A549 treated with DMSO at 1 μM for 4 hours (cell line): ENCODE measurements around the gene CROT. TPM values are rescaled to one million over a fixed set of nuclear protein-coding genes. Genes with fewer than 3 reads are reported as not detected.

Experiments
- total RNA-seq: library from RNA; stranded (reverse); fragments of 200-300 nt; extraction: Qiagen RNA extraction; gene quantifications from 5 replicates; pipeline ENCODE4 v1.2.3, GENCODE V29; 2022; ENCODE audit warnings: low read depth

The CROT gene
- total RNA-seq: 5.4 to 8.5 TPM (median 7.3 TPM) in 5 replicates

GRCh38 chr7:87345166-87345927 lies at the start of gene CROT:
Gene CROT, plus strand, starts transcription at chr7:87345664. Its CDS starts 3,405 bp downstream, at chr7:87349069.

Other genes starting within 250 kb of the CROT start
- 16.7 to 23.2 TPM (median 20.6 TPM) in 5 replicates for gene DMTF1, start 193.2 kb upstream of the CROT start, total RNA-seq
- gene TMEM243, start 125.9 kb upstream of the CROT start, total RNA-seq: 24.9 to 33.3 TPM (median 28.5 TPM) in 5 replicates
- not detected in 5 replicates for gene ABCB4, start 130.0 kb downstream of the CROT start, total RNA-seq